GM21825 (cell line): Measurements from ENCODE around the gene NRAS.

Experiments
- ATAC-seq: cut with Tn5 transposase; IDR thresholded peaks from one replicate; pipeline ENCODE4 v1.9.1; 2021; ENCODE audit warnings: mild to moderate bottlenecking, moderate library complexity; ENCODE audit not compliant: unreplicated experiment

NRAS gene

GRCh38 chr1:114685851-114686250 is 30.7 kb downstream of the NRAS start:
- no peak for ATAC-seq

DNA sequence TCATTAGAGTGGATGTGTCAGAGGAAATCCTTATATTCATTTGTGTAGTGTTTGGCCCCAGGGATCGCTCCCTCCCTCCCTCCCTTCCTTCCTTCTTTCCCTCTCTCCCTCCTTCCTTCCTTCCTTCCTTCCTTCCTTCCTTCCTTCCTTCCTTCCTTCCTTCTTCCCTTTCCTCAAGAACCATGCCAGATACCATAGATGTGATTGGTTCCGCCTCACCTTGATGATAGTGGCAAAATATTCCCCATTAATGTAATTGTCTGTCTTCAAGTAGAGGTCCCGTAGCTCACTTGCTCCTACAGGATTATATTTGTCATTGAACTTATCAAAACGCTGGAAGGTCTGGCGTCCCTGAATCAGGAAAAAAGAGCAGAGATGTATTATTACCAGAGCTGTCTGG is 38.9 kb downstream of the NRAS start:
- ATAC-seq: no peak

DNA sequence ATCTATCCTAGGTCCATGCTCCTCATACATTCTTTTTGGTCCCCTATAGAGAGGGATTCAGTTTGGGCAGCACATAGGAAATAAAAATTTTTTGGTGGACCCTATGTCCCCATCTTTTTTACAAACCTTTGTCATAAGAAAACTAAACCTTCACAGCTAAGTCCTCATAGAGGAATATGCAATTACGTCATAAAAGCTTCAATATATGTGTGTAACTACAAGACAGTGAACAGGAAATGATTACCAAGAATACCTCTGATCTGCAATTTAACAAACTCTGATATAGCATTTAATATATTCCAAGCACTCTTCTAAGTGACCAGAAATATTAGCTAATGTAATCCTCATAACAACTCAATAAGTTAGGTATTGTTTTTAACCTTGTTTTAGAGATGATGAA is 40.5 kb downstream of the NRAS start:
- ATAC-seq: no peak

GRCh38 chr1:114671939-114672275 is 44.7 kb downstream of the NRAS start:
- ATAC-seq: no peak

- ATAC-seq: no peak
Measured at GRCh38 chr1:114671011-114671938, 45.3 kb downstream of the NRAS start.

- ATAC-seq: peak; percentile 97
Measured at GRCh38 chr1:114670083-114671010, 46.2 kb downstream of the NRAS start.

DNA sequence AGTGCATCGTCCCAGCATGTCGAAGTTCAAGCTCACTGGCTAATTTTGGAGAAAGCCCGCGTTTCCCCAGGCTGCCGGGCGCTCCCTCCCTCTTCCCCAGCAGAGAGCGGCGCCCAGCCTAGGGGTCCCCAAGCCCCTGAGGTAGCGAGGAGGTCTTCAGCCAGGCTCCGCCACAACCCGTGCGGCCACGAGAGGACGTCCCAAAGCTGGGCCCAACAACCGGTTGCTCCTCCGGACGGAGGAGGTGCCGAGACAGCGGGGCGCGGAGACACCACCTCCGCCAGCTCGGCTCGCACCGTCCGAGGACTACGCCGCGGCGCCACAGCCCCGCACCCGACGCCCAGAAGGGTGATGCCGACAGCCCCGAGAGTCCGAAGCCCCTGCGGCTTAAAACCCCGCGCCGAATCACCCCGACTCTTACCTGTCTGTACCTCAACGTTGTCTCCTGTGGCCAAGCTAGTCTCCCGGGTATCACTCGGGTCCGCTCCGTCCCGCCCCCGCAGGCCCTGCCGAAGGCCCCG is 46.9 kb downstream of the NRAS start, which contains the start of gene DENND2C:
TSS of gene DENND2C (minus strand) at position 488 of the 521 bp plus-strand sequence. CDS start 44,065 bp downstream, outside the sequence.
- ATAC-seq: peak; percentile 62

DNA sequence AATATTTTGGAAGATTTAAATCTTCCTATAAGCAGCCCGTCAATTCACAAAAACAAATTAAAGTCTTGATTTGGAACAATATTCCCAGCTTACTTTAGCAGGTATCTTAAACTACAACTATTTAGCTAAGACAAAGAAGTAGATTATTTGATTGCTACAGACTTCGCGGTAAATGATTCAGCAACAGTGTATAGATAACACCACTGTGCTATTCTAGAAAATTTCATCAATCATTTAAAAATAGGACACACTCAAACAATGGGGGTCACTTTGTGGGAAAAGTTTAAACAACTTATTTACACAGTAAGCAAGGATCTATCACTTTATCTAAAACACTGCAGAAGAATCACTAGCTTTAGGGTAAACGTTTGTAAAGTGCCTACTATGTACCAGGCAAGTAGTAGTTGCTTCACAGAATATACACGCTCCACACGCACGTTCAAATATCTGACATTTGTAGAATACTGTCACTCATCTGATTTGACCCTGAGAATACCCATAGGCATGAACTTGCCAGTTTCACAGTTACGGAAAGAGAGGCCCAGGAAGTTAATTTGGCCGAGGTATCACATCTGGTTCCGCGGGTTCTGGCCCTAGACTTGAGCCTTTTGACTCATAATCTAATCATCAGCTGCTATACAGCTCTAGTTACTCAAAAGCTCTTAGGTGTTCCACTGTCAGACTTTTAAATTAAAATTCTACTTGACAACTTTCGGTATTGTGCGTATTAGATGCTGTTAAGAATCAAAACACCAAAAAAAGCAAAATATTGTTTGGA is 47.6 kb downstream of the NRAS start:
- ATAC-seq: no peak

DNA sequence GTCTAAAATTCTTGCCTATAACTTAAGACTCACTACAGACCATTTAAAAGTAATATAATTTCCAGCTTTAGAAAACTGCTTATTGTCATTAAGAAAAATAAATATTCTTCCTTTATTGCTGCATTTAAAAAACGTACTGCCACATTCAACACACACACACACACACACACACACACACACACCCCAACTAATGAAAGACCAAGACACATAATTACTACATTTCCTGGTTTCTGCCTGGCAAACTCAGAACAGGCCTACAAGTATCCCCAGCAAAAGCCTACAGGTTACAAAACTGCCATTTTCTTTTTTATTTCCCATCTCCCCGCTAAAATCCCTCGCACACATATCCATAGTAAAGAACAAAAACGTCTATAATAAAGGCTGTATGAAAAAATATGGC is 48.2 kb downstream of the NRAS start:
- ATAC-seq: no peak

GRCh38 chr1:114666954-114667353 is 49.6 kb downstream of the NRAS start:
- ATAC-seq: no peak

DNA sequence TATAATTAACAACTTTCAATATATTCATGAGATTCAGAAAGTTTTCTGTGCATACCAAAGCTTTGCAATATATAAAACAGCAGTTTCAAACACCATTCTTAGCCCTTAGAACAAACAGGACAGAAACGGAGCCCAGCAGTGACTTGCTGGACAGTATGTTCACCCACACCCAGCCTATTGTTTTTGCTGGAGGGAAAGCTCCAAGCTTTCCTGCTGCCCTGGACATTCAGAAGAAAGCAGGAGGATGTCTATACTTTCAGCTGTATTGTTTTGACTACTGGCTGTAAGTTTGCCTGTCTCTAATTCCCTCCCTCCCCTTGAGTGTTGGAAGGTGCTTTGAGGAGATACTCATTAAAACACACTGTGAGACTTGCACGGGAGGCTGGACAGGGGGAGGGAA is 56.3 kb downstream of the NRAS start:
- ATAC-seq: no peak
